Measurements from ENCODE around the gene SLC45A1.
"Not testable (repeated sequence)": the region's sequence is repeated elsewhere in the genome, so short reads cannot be mapped to it uniquely, and the experiment has no call there.

Gene SLC45A1

DNA sequence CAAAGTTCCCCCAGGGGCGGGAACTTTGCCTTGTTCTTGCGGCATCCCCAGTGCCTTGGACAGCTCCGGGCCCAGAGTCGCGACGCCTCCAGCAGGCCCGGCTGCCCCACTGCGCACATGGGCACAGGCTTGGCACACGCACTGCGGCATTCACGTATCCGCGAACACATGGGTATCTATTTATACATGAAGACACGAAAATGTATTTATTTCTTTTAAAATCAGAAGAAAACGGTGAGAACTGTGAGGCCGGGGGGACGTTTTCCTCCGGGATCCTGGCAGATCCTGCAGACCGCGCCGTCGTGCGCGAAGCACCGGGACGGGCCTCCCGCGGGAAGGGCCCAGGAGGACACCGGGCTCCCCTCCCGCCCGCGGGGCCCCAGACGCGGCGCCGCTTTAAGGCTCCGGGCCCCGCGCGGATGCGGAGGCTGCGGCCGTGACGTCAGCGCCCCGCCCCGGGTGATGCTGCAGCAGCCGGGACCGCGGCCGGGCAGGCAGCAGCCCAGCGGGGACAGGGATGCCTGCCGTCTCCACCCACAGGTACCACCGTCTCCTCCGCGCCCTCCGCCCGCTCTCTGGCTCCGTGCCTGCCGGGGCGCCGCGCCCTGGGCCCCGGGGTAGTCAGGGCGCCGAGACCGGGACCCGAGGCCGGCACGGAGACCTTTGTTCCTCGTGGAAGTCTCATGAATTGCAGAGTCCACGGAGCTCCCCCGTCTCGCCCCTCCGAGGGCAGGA lies at the start of gene SLC45A1:
Gene SLC45A1 (plus strand): TSS at position 468 of the 735 bp plus-strand sequence. CDS start 6,216 bp downstream, outside the sequence.
- peak; percentile 59 for DNase-seq (ENCODE audit: low spot score)

DNA sequence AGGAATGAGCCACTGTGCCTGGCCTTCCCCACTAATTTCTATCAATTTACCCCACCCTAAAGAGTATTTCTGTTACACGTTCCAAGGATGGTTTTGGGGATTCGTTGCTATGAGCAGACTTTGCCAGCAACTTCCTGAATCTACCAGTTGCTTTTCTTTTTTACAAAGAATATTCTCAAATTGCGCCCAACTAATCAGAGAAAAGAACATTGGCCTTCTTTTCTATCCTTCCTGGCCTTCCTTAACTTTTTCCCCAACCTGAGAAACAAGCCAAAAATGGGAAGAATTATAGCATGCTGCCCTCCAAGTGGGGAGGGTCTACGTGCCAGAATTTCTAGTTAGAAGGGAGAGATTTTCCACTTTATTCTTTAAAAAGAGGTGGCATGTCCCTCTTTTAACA lies 44.9 kb upstream of the SLC45A1 start:
- no peak for DNase-seq (ENCODE audit: low spot score)

DNA sequence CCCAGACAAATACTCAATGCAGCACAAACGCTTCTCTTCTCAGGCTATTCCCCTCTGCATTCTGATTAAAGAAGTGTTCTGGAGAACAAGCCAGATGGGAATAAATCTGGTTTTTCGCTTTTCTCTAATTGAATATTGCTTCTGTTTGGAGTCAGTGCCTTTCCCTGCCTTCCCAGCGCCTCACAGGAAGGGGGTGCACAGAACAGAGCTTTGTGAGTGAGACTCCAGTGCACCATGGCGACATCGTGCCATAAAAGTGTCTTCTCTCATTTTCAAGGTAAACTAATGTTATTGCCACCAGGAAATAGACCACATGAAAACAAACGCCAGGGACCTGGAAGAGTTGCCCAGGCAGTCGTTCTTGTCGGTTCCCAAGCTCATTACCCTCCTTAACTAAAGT lies 43.6 kb upstream of the SLC45A1 start:
- DNase-seq (ENCODE audit: low spot score), result peak; percentile 30

GRCh38 chr1:8276173-8276914 lies 41.6 kb upstream of the SLC45A1 start:
- no peak for DNase-seq (ENCODE audit: low spot score)

DNA sequence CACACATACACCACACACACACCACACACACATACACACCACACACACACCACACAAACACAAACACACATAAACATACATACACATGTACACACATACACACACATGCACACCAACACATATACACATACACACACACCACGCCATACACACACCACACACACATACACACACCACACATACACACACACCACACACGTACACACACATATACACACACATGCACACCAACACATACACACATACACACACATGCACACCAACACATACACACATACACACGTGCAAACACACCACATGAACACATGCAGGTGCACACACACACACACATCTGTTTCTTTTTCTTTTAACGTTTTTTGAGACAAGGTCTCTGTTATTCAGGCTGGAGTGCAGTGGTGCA lies 41.0 kb upstream of the SLC45A1 start:
- no peak for DNase-seq (ENCODE audit: low spot score)

DNA sequence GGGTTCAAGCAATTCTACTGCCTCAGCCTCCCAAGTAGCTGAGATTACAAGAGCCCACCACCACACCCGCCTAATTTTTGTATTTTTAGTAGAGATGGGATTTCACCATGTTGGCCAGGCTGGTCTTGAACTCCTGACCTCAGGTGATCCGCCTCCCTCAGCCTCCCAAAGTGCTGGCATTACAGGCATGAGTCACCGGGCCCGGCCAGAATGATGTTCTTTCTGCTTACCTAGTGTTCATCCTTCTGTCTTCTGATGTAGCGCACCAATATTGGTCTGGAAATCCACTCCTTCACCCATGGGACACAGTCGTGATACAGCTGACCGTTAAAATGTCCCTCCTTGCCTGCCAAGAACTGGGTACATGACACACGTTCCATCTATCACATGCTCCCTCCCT lies 39.2 kb upstream of the SLC45A1 start:
- DNase-seq (ENCODE audit: low spot score), result not testable (repeated sequence)

DNA sequence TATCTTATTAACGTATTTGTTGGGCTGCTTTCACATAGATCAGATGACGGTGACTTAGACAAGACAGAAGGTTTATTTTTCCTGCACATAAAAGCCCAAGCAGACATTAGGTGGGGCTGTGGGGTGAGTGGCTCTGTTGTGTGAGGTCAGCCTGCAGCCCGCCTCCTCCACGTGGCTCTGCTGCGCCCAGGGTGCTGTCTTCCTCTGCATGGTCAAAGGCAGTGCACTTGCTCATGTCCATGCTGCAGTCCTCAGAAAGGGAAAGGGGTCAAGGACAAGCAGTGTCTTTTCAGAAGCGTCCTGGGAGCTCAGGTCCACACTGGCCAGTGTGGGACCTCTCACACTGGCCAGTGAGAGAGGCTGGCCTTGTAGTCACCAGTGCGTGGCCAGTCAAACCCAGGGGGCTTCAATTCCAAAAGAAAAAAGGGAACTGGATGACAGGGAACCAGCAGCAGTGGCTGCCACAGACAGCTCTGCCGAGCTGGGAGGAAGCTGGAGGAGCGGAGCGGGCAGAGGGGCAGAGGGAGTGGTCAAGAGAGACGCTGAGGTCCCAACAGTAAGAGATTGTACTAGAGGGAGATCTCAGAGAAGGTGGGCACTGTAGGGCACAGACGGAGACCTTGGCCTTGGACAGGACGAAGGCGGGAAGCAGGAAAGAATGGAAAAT lies 35.9 kb upstream of the SLC45A1 start:
- DNase-seq (ENCODE audit: low spot score), result no peak

GRCh38 chr1:8283058-8283884 lies 34.6 kb upstream of the SLC45A1 start:
- DNase-seq (ENCODE audit: low spot score), result no peak

DNA sequence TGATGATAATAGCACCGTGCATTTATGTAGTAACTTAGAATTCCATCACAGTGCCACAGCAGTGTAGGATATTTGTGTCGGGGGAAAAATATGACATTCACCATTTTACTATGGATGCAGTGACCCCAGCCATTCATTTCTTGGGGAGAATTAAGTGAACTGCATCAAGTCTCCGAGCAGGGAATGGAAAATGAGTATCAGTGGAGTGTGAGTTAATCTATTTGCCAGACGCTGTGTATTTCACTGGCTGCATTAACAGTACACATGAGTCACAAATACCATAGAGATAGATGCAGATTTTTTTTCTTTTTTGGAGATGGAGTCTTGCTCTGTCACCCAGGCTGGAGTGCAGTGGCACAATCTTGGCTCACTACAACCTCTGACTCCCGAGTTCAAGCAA lies 33.8 kb upstream of the SLC45A1 start:
- no peak for DNase-seq (ENCODE audit: low spot score)

GRCh38 chr1:8285103-8285502 lies 32.8 kb upstream of the SLC45A1 start:
- no peak for DNase-seq (ENCODE audit: low spot score)

- no peak for DNase-seq (ENCODE audit: low spot score)
These were observed 31.9 kb upstream of the SLC45A1 start for GRCh38 chr1:8285965-8286364.

GRCh38 chr1:8293118-8293517 lies 24.8 kb upstream of the SLC45A1 start:
- DNase-seq (ENCODE audit: low spot score), result peak; percentile 51

GRCh38 chr1:8293641-8294169 lies 24.2 kb upstream of the SLC45A1 start:
- no peak for DNase-seq (ENCODE audit: low spot score)

- no peak for DNase-seq (ENCODE audit: low spot score)
These were observed 23.7 kb upstream of the SLC45A1 start for GRCh38 chr1:8294170-8294697.

- DNase-seq (ENCODE audit: low spot score), result no peak
These were observed 20.7 kb upstream of the SLC45A1 start for GRCh38 chr1:8297245-8297644.

DNA sequence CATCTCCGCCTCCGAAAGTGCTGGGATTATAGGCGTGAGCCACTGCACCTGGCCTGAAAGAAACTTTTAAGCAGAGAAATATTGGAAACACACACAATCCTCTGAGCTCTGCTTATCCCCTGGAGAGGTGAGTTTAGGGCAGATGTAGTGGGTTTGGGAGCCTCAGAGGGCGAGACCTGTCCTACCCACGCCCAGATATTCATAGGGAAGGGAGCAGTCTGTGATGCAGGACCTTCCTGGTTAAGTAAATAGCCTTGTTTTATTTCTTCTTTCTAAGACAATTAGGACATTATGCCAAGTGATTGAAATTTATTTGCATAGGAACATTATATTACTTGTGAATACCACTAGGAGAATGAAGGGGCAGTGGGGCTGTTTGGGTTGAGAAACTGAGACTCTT lies 18.0 kb upstream of the SLC45A1 start:
- DNase-seq (ENCODE audit: low spot score), result no peak

DNA sequence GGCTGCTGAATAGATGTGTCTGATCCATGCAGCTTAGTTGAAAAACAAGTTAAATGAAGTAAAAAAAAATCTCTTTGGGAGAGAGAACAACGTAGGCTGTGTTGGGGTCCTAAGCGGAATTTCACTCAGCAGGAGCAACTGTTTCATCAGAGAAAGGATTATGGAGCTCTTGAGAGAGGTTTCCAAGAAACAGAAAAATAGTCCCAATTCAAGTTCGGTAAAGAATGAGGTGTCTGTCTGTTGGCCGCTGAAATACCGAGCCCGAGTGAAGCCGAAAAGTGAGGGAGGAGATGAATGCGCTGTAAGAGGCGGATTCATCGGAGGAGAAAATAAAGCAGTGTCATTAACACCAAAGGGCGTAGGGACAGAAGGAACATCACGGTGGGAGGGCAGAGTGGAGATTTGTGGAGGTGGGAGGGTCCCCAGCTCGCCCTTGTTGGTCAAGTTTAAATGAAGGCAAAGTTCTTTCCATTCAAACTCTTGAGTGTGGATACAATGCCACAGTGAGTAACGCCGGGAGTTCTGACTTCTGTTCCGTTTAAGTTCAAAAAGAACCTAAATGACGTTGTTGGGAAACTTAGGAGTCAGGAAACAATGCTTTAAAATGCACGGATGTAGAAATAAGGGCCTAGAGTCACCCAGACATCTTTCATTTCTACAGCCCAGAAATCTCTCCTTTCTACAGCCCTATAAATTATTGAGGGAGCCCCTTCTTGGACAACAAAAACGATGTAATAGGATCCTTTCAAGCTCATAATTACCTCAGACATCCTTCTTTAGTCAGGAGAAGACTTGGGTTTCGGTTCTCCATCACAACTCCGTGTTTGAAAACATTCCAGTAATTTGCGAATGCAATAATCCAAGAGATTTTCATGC lies 15.6 kb upstream of the SLC45A1 start:
- no peak for DNase-seq (ENCODE audit: low spot score)

GRCh38 chr1:8303141-8303540 lies 14.8 kb upstream of the SLC45A1 start:
- no peak for DNase-seq (ENCODE audit: low spot score)

GRCh38 chr1:8303876-8304275 lies 14.0 kb upstream of the SLC45A1 start:
- DNase-seq (ENCODE audit: low spot score), result no peak

DNA sequence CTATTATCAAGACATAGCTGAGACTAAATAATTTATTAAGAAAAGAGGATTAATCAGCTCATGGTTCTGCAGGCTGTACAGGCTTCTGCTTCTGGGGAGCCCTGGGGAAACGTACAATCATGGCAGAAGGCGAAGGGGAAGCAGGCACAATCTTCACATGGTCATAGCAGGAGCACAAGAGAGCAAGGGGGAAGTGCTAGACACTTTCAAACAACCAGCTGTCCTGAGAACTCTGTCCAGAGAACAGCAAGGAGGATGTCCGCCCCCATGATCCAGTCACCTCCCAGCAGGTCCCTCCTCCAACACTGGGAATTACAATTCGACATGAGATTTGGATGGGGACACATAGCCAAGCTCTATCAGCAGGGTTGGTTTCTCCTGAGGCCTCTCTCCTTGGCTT lies 10.3 kb upstream of the SLC45A1 start:
- DNase-seq (ENCODE audit: low spot score), result no peak
